Vagina (tissue), 2 donors: ENCODE data around the gene LMTK3. TPM values are rescaled to one million over a fixed set of nuclear protein-coding genes. Genes with fewer than 3 reads are reported as not detected.

ENCODE experiments used
- DNase-seq, 2 donors: peaks; one replicate each; pipeline ENCODE4 v3.0.0-alpha.2; 2017; ENCODE audit errors: extremely low spot score in 2 of 2
- H3K27ac ChIP-seq: fragments of 200-600 bp; sonication (generic); one replicate; pipeline ENCODE4 v1.5.1; 2019
- H3K27me3 ChIP-seq: fragments of 200-600 bp; sonication (generic); one replicate; pipeline ENCODE4 v1.5.1; 2019
- H3K36me3 ChIP-seq, 2 donors: fragments of 200-600 bp; sonication (generic); one replicate each; pipeline ENCODE4 v1.5.1; 2017 to 2019
- H3K4me1 ChIP-seq: fragments of 200-600 bp; sonication (generic); one replicate; pipeline ENCODE4 v1.5.1; 2019
- H3K4me3 ChIP-seq, 2 donors: fragments of 200-600 bp; sonication (generic); 1 replicate in 1 of 2; 2 replicates in 1 of 2; pipeline ENCODE4 v1.5.1; 2016 to 2019
- H3K9me3 ChIP-seq: fragments of 200-600 bp; sonication (generic); one replicate; pipeline ENCODE4 v1.5.1; 2019
- POLR2A ChIP-seq, 2 donors: fragments of 450-650 bp; IDR thresholded peaks; one replicate each; pipeline ENCODE4 v1.6.1; 2017; ENCODE audit warnings: antibody characterized with exemption in 2 of 2, mild to moderate bottlenecking in 2 of 2, moderate library complexity in 2 of 2
- POLR2AphosphoS5 ChIP-seq, 2 donors: sonication (generic); formaldehyde crosslinking; IDR thresholded peaks; one replicate each; pipeline ENCODE4 v1.9.0; 2017; ENCODE audit warnings: antibody characterized with exemption in 2 of 2, mild to moderate bottlenecking in 2 of 2, low read depth in 1 of 2; ENCODE audit not compliant: insufficient read depth in 1 of 2
- intact Hi-C: fragments of 100-400 bp; cut with DNase I; formaldehyde crosslinking; loops from one replicate; pipeline ENCODE4 v1.15.1; 2023
- total RNA-seq: library from RNA; depleted of rRNA; stranded (reverse); fragments of >200 nt; gene quantifications from one replicate; pipeline ENCODE4 v1.2.3, GENCODE V29; 2016
- TF ChIP-seq, protein P1 (sequence below), 3 experiments: fragments of 450-650 bp in 2 of 3; fragments of 200-600 bp in 1 of 3; sonication (generic) in 1 of 3; IDR thresholded peaks; one replicate each; pipeline ENCODE4 v1.5.1; 2017 to 2019; ENCODE audit warnings: antibody characterized with exemption in 3 of 3, mild to moderate bottlenecking in 2 of 3, moderate library complexity in 2 of 3

Gene LMTK3
- total RNA-seq, 1 donor from 2014 or later: 1.7 TPM

DNA sequence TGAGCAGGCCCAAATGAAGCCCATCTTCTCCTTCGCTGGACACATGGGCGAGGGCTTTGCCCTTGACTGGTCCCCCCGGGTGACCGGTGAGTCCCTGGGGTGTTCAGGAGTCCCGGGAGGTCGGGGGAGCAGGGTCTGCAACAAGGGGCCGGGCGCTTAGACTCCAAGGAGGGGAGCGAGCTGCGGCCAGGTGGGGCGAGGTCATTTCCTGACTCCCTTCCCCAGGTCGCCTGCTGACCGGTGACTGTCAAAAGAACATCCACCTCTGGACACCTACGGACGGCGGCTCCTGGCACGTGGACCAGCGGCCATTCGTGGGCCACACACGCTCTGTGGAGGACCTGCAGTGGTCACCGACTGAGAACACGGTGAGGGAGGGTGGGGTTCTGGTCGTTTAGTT lies 61.2 kb downstream of the LMTK3 start:
- Histone ChIP-seq H3K9me3 (no peaks in the 10 kb centered on the region), H3K36me3 (peaks cover 3 to 68% of the 10 kb centered on the region in 2 donors), H3K4me1 (peaks cover 13% of the 10 kb centered on the region), H3K27me3 (no peaks in the 10 kb centered on the region), H3K4me3 (no peak overlapping the region), H3K27ac (no peak overlapping the region)
- DNase-seq: no peak
- intact Hi-C loops: no loop called here
- TF ChIP-seq POLR2AphosphoS5 (IDR thresholded peaks at IDR 0.05; ENCODE audit: insufficient read depth in 1 of 2, low read depth in 1 of 2) (no peak), POLR2A (IDR thresholded peaks at IDR 0.05) (no peak)
- TF ChIP-seq, protein P1, sequence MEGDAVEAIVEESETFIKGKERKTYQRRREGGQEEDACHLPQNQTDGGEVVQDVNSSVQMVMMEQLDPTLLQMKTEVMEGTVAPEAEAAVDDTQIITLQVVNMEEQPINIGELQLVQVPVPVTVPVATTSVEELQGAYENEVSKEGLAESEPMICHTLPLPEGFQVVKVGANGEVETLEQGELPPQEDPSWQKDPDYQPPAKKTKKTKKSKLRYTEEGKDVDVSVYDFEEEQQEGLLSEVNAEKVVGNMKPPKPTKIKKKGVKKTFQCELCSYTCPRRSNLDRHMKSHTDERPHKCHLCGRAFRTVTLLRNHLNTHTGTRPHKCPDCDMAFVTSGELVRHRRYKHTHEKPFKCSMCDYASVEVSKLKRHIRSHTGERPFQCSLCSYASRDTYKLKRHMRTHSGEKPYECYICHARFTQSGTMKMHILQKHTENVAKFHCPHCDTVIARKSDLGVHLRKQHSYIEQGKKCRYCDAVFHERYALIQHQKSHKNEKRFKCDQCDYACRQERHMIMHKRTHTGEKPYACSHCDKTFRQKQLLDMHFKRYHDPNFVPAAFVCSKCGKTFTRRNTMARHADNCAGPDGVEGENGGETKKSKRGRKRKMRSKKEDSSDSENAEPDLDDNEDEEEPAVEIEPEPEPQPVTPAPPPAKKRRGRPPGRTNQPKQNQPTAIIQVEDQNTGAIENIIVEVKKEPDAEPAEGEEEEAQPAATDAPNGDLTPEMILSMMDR (IDR thresholded peaks at IDR 0.05): no peak

- Histone ChIP-seq H3K36me3 (peaks cover 3 to 59% of the 10 kb centered on the region in 2 donors), H3K27me3 (no peaks in the 10 kb centered on the region), H3K4me1 (peaks cover 29% of the 10 kb centered on the region), H3K9me3 (no peaks in the 10 kb centered on the region), H3K4me3 (no peak overlapping the region), H3K27ac (no peak overlapping the region)
- intact Hi-C loops: no loop called here
- no peak for DNase-seq
- TF ChIP-seq, protein P1 (IDR thresholded peaks at IDR 0.05): no peak
- TF ChIP-seq POLR2A (IDR thresholded peaks at IDR 0.05) (no peak), POLR2AphosphoS5 (IDR thresholded peaks at IDR 0.05; ENCODE audit: insufficient read depth in 1 of 2, low read depth in 1 of 2) (no peak)
Measured at GRCh38 chr19:48448563-48448962, 63.1 kb downstream of the LMTK3 start.

DNA sequence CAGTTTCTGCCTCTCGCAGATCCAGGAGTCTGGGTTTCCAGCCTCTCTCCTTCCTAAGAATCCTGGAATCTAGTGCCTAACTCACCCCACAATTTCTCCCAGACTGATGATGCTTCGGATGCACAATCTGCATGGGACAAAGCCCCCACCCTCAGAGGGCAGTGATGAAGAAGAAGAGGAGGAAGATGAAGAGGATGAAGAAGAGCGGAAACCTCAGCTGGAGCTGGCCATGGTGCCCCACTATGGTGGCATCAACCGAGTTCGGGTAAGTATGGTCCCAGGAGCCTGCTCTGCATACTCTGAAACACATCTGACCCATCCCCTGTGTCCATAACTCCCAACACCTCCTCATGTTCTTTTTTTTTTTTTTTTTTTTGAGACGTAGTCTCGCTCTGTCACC lies 65.1 kb downstream of the LMTK3 start:
- H3K36me3 ChIP-seq: peaks cover 3 to 39% of the 10 kb centered on the region in 2 donors
- intact Hi-C loops: no loop called here

DNA sequence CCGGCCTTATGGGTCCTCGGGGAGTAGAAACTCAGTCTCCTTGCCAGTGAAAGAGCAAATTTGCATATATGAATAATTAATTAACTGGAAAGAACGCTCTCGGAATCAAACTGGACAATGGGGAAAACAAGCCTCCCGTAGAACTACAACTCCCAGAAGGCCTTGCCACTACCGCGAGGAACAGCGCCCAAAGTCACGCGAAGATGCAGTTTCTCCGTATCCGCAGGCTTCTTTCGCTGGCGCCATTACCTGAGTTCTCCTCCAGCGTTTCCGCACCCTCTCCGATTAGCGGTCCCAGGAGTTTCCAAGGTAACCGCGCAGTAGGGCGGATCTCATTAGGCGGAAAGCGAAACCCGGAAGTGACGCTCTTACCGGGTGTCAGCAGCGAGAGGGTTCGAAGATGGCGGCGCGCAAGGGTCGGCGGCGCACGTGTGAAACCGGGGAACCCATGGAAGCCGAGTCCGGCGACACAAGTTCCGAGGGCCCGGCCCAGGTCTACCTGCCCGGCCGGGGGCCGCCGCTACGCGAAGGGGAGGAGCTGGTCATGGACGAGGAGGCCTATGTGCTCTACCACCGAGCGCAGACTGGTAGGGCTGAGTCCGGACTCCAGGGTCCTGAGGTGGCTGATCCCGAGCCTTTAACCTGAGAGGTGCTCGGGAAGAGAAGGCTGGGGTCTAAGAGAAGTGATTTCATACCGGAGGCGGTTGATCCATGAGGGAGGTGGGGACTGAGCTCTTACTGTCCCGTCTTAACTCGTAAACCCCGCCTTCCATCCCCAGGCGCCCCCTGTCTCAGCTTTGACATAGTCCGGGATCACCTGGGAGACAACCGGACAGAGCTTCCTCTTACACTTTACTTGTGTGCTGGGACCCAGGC lies 65.8 kb downstream of the LMTK3 start, which contains the start of gene GRWD1:
GRWD1 (plus strand) TSS at position 378 of the 876 bp plus-strand sequence; CDS start at position 401, 23 bp downstream.
- H3K27ac ChIP-seq: peak within 1 kb of the TSS; percentile 88
- H3K27me3 ChIP-seq: no peaks in the 10 kb centered on the region
- intact Hi-C loops: no loop called here
- H3K4me3 ChIP-seq: peak within 1 kb of the TSS; percentile 82 to 93
- peaks cover 3 to 32% of the 10 kb centered on the region in 2 donors for H3K36me3 ChIP-seq
- TF ChIP-seq POLR2A (IDR thresholded peaks at IDR 0.05) (peak in 1 of 2 donors; percentile 15), POLR2AphosphoS5 (IDR thresholded peaks at IDR 0.05; ENCODE audit: insufficient read depth in 1 of 2, low read depth in 1 of 2) (peak; percentile 90 to 97)
- TF ChIP-seq, protein P1 (IDR thresholded peaks at IDR 0.05): no peak
- peaks cover 29% of the 10 kb centered on the region for H3K4me1 ChIP-seq
- no peaks in the 10 kb centered on the region for H3K9me3 ChIP-seq
- peak in 1 of 2 donors; percentile 95 for DNase-seq

More for the DNA sequence above, 65.1 kb downstream of the LMTK3 start:
- no peaks in the 10 kb centered on the region for H3K9me3 ChIP-seq
- no peak for DNase-seq
- no peaks in the 10 kb centered on the region for H3K27me3 ChIP-seq
- H3K4me3 ChIP-seq: peak overlapping the region; percentile 82 to 93
- H3K27ac ChIP-seq: peak overlapping the region; percentile 88
- H3K4me1 ChIP-seq: peaks cover 29% of the 10 kb centered on the region
- no peak for TF ChIP-seq POLR2A (IDR thresholded peaks at IDR 0.05)

- TF ChIP-seq, protein P1 (IDR thresholded peaks at IDR 0.05): peak in 1 of 3 experiments; percentile 41
- no peak for TF ChIP-seq POLR2AphosphoS5 (IDR thresholded peaks at IDR 0.05; ENCODE audit: insufficient read depth in 1 of 2, low read depth in 1 of 2)
- peaks cover 29% of the 10 kb centered on the region for H3K4me1 ChIP-seq
- peak overlapping the region; percentile 82 to 93 for H3K4me3 ChIP-seq
- intact Hi-C loops: no loop called here
- no peaks in the 10 kb centered on the region for H3K27me3 ChIP-seq
- H3K9me3 ChIP-seq: no peaks in the 10 kb centered on the region
- peaks cover 2 to 26% of the 10 kb centered on the region in 2 donors for H3K36me3 ChIP-seq
- no peak for DNase-seq
- H3K27ac ChIP-seq: peak overlapping the region; percentile 88
Measured at GRCh38 chr19:48445256-48445605, 66.4 kb downstream of the LMTK3 start.
